Upper lobe of left lung (tissue), 6 donors: ENCODE results near the gene LMF2. TPM values are rescaled to one million over a fixed set of nuclear protein-coding genes. Genes with fewer than 3 reads are reported as not detected.

Experiments
- ATAC-seq, 2 donors: fragments of 200-7000 bp; cut with Tn5 transposase; one replicate each; pipeline ENCODE4 v1.9.1; 2022; ENCODE audit warnings: mild to moderate bottlenecking in 2 of 2, moderate library complexity in 2 of 2; ENCODE audit not compliant: low FRiP score in 2 of 2
- DNase-seq, 2 donors: peaks; one replicate each; pipeline ENCODE4 v3.0.0-alpha.2; 2019 to 2020
- H3K27ac ChIP-seq, 4 donors: fragments of 200-600 bp; sonication (generic); one replicate each; pipeline ENCODE4 v1.5.1; 2016 to 2019
- H3K27me3 ChIP-seq, 4 donors: fragments of 200-600 bp; sonication (generic); one replicate each; pipeline ENCODE4 v1.5.1; 2017 to 2019
- H3K36me3 ChIP-seq, 4 donors: fragments of 200-600 bp; sonication (generic); one replicate each; pipeline ENCODE4 v1.5.1; 2016 to 2019
- H3K4me1 ChIP-seq, 4 donors: fragments of 200-600 bp; sonication (generic); one replicate each; pipeline ENCODE4 v1.5.1; 2018 to 2019
- H3K4me3 ChIP-seq, 4 donors: fragments of 200-600 bp; sonication (generic); one replicate each; pipeline ENCODE4 v1.5.1; 2017 to 2019; ENCODE audit warnings: mild to moderate bottlenecking in 2 of 4, moderate library complexity in 1 of 4
- H3K9me3 ChIP-seq, 4 donors: fragments of 200-600 bp; sonication (generic); one replicate each; pipeline ENCODE4 v1.5.1; 2018 to 2019
- CTCF ChIP-seq, 6 experiments: fragments of 450-650 bp in 4 of 6; fragments of 200-600 bp in 2 of 6; sonication (generic) in 2 of 6; IDR thresholded peaks; one replicate each; pipeline ENCODE4 v1.5.1; 2016 to 2019; ENCODE audit warnings: antibody characterized with exemption in 6 of 6
- EP300 ChIP-seq, 4 donors: sonication (generic); formaldehyde crosslinking; IDR thresholded peaks; one replicate each; pipeline ENCODE4 v1.5.1; 2017; ENCODE audit warnings: antibody characterized with exemption in 4 of 4, control low read depth in 2 of 4
- POLR2A ChIP-seq, 4 donors: fragments of 450-650 bp; IDR thresholded peaks; one replicate each; pipeline ENCODE4 v1.5.1; 2016 to 2017; ENCODE audit warnings: antibody characterized with exemption in 4 of 4, mild to moderate bottlenecking in 2 of 4
- POLR2AphosphoS5 ChIP-seq, 2 donors: sonication (generic); formaldehyde crosslinking; IDR thresholded peaks; one replicate each; pipeline ENCODE4 v1.5.1; 2017; ENCODE audit warnings: antibody characterized with exemption in 2 of 2
- WGBS, 2 donors: methylation state at CpG; one replicate each; pipeline ENCODE4 v1.1.5; 2017 to 2018; 5-methylcytosine and 5-hydroxymethylcytosine counted together
- total RNA-seq, 6 donors: library from RNA; depleted of rRNA in 4 of 6; stranded (reverse); fragments of >200 nt in 4 of 6; gene quantifications; one replicate each; pipeline versions ENCODE4 v1.1.0 to v1.2.1, GENCODE V29; 2016 to 2021
- donor health status: DM: no; HTN: no; CAD: no; lungs with moderate emphysema.
- donor health status: DM: no; HTN: yes; CAD: no; lungs with severe emphysema.

Gene LMF2
- total RNA-seq, 6 donors from 2014 or later = 36.0 to 87.4 (median 77.4) TPM

GRCh38 chr22:50523458-50523805 lies 15.9 kb upstream of the LMF2 start:
- Histone ChIP-seq H3K4me3 (no peak overlapping the region), H3K4me1 (peaks cover 27 to 41% (median 31%) of the 10 kb centered on the region in 4 donors), H3K9me3 (no peaks in the 10 kb centered on the region), H3K27ac (no peak overlapping the region), H3K36me3 (peaks cover 23 to 60% (median 49%) of the 10 kb centered on the region in 4 donors), H3K27me3 (no peaks in the 10 kb centered on the region)
- DNase-seq (no peak), ATAC-seq (no peak)
- WGBS, 2 donors = 88 to 96% methylated on average over 4 to 16 of the region's 16 CpGs
- no peak for TF ChIP-seq EP300 (IDR thresholded peaks at IDR 0.05)
- no peak for TF ChIP-seq CTCF (IDR thresholded peaks at IDR 0.05)
- TF ChIP-seq POLR2AphosphoS5 (IDR thresholded peaks at IDR 0.05) = no peak
- TF ChIP-seq POLR2A (IDR thresholded peaks at IDR 0.05) = no peak

DNA sequence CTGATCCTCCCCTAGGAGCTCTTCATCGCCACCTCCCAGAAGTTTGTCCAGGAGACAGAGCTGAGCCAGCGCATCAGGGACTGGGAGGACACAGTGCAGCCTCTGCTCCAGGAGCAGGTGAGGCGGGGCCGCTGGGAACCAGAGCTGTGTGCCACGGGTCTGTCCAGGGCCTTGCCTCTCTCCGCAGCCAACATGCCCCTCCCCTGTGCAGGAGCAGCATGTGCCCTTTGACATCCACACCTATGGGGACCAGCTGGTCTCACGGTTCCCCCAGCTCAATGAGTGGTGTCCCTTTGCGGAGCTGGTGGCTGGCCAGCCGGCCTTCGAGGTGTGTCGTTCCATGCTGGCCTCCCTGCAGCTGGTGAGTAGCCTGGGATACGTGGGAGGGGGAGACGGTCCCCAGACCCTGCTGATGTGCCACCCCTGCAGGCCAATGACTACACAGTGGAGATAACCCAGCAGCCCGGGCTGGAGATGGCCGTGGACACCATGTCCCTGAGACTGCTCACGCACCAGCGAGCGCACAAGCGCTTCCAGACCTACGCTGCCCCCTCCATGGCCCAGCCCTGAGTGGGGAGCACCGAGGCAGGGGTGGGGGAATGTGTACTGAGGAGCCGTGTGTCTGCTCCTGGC lies 15.4 kb upstream of the LMF2 start:
- no peak for TF ChIP-seq POLR2A (IDR thresholded peaks at IDR 0.05)
- TF ChIP-seq EP300 (IDR thresholded peaks at IDR 0.05) = no peak
- TF ChIP-seq CTCF (IDR thresholded peaks at IDR 0.05) = no peak
- no peak for TF ChIP-seq POLR2AphosphoS5 (IDR thresholded peaks at IDR 0.05)
- Histone ChIP-seq H3K36me3 (peaks cover 23 to 65% (median 54%) of the 10 kb centered on the region in 4 donors), H3K9me3 (no peaks in the 10 kb centered on the region), H3K4me3 (no peak overlapping the region), H3K27ac (no peak overlapping the region), H3K4me1 (peaks cover 25 to 36% (median 29%) of the 10 kb centered on the region in 4 donors), H3K27me3 (no peaks in the 10 kb centered on the region)
- DNase-seq = no peak
- no peak for ATAC-seq
- WGBS, 2 donors = 89 to 91% methylated on average over 4 to 22 of the region's 22 CpGs

- H3K36me3 ChIP-seq = peaks cover 24 to 71% (median 60%) of the 10 kb centered on the region in 4 donors
- no peaks in the 10 kb centered on the region for H3K27me3 ChIP-seq
- 92 to 93% methylated on average over 3 to 7 of the region's 15 CpGs for WGBS, 2 donors
- ATAC-seq (no peak), DNase-seq (no peak)
- H3K4me1 ChIP-seq = peaks cover 19 to 30% (median 25%) of the 10 kb centered on the region in 4 donors
- TF ChIP-seq EP300 (IDR thresholded peaks at IDR 0.05) (no peak), POLR2A (IDR thresholded peaks at IDR 0.05) (no peak), POLR2AphosphoS5 (IDR thresholded peaks at IDR 0.05) (no peak), CTCF (IDR thresholded peaks at IDR 0.05) (no peak)
- no peaks in the 10 kb centered on the region for H3K9me3 ChIP-seq
- H3K4me3 ChIP-seq = no peak overlapping the region
- H3K27ac ChIP-seq = no peak overlapping the region
Observed at GRCh38 chr22:50522208-50522805, 14.8 kb upstream of the LMF2 start.

DNA sequence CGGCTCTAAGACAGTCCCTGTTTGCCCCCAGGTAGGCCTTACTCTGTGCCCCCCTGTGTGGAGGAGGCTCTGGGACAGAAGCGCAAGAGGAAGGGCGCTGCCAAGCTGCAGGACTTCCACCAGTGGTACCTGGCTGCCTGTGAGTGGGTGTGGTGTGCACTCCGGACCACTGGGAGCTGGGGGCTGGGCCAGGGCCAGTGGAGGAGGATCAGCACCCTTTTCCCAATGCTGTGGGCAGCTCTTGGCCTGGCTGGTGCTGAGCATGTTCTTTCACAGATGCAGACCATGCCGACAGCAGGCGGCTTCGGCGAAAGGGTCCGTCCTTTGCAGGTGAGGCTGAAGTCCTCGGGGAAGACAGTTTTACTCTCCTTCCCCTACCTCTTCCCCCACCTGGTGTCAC lies 14.2 kb upstream of the LMF2 start:
- DNase-seq = no peak
- Histone ChIP-seq H3K27ac (no peak overlapping the region), H3K36me3 (peaks cover 27 to 77% (median 64%) of the 10 kb centered on the region in 4 donors), H3K27me3 (no peaks in the 10 kb centered on the region), H3K9me3 (no peaks in the 10 kb centered on the region), H3K4me3 (no peak overlapping the region), H3K4me1 (peaks cover 13 to 24% (median 19%) of the 10 kb centered on the region in 4 donors)
- ATAC-seq = no peak
- WGBS, 2 donors = 92 to 95% methylated on average over 10 of the region's 10 CpGs
- TF ChIP-seq CTCF (IDR thresholded peaks at IDR 0.05) (no peak), POLR2A (IDR thresholded peaks at IDR 0.05) (no peak), POLR2AphosphoS5 (IDR thresholded peaks at IDR 0.05) (no peak), EP300 (IDR thresholded peaks at IDR 0.05) (no peak)
